ENCODE measurements around the gene STYX.

- TF ChIP-seq CTCF (IDR thresholded peaks at IDR 0.05): no peak
- TF ChIP-seq POLR2A (IDR thresholded peaks at IDR 0.05): no peak
Measured at GRCh38 chr14:52724360-52724644, 5.7 kb upstream of the STYX start.

All from lower leg skin (tissue), 3 donors.